Measurements from ENCODE around the gene ZNF227.
"Not testable (repeated sequence)": the region's sequence is repeated elsewhere in the genome, so short reads cannot be mapped to it uniquely, and the experiment has no call there.

Gene ZNF227

DNA sequence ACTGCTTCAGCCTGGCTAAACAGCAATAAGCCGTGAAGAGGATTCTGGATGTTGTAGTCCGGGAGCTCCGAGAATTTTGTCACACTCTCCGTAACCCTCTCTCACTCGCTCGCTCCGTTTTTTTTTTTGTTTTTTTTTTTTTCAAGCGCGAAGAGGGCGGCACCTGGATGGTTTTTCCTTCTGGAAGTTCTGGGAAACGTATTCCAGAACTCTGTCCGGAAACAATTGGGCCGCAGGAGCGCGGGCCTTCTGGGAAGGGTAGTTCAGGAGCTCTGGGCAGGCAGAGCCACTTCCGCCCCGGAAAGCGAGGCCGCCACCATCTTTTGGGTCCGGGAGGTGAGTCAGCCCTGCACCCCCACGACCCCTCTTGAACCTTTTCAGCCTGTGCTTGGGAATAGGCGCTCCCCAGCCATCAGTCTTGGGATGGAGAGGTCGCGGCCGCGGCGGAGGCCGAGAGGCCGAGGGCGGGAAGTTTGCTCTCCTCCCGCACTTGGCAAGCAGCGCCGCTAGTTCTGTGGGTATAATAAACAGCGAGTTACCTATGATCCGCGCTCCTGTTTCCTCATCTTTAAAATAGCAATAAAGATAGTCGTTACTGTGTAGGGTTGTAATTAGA is at the start of gene ZNF227:
Gene ZNF227, plus strand, starts transcription at position 283 of the 616 bp plus-strand sequence. CDS start 5,261 bp downstream, outside the sequence.
- DNase-seq (ENCODE audit: low spot score), result peak; percentile 60

DNA sequence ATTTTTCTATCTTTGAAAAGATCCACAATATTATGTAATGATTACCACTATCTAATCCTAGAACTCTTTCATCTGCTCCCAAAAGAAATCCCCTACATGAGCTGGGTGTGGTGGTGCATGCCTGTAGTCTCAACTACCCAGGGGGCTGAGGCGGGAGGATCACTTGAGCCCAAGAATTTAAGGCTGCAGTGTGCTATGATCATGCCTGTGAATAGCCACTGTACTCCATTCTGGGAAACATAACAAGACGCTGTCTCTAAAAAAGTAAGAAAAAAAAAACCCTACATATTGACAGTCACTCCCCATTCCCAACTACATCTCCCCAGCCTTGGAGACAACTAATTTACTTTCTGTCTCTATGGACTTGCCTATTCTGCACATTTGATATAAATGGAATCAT is 48.5 kb upstream of the ZNF227 start:
- DNase-seq (ENCODE audit: low spot score), result no peak

DNA sequence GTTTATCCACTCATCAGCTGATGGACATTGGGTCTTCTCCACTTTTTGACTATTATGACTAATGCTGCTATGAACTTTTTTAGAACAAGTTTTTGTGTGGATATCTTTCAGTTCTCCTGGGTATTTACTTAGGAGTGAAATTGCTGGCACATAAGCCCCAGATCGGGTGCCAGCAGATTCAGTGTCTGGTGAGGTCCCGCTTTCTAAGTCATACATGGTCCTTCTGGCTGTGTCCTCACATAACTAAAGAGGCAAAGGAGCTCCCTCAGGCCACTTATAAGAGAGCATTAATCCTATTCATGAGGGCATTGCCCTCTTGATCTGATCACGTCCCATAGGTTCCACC is 48.0 kb upstream of the ZNF227 start:
- DNase-seq (ENCODE audit: low spot score), result no peak

DNA sequence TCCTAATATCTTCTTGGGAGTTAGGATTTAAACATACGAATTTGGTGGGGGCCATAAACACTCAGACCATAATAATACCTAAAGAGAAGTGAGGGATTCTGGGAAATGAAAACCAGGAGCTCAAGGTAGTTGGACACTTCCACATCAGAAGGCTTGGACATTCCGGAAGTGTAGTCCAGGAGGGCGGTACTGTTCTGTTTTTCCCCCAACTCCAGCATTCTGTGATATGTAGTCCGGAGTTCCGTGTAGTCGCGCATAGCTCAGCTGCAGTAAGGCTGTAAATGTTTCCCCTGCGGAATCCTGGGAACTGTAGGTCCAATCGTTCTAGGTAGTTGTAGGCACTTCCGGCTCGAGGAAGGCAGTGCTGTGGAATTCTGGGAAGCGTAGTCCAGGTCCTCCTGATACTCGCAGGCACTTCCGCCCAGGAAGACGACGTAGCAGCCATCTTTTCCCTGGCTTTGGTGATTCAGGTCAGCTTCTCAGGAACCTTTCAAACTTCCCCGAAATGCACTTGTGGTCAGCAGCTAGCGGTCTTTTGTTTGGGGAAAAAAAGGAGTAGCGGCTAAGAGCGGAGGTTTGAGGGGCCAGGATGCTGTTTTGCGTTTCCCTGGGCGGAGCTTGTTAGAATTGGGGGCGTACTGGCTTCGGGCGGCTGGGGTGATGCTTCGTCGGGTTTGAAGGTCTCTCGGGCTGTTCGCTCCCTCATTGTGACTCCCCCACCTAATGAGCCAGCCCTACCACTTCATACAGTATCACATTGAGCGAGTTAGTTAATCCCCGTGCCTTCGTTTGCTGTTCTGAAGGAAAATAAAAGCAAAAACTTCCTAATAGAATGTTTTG is 47.4 kb upstream of the ZNF227 start, which contains the start of gene ZNF226:
Gene ZNF226, plus strand, starts transcription at position 428 of the 840 bp plus-strand sequence. CDS start 4,981 bp downstream, outside the sequence.
- DNase-seq (ENCODE audit: low spot score), result peak; percentile 84

DNA sequence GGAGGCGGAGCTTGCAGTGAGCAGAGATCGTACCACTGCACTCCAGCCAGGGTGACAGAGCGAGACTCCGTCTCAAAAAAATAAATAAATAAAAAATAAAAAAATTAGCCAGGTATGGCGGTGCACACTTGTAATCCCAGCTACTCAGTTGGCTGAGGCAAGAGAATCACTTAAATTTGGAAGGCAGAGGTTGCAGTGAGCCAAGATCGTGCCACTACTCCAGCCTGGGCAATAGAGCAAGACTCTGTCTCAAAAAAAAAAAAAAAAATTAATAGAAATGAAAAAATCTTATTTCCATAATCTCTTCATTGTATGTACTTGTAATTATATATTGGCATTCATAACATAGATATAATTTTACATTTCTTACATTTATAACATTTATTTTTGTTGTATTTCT is 41.7 kb upstream of the ZNF227 start:
- DNase-seq (ENCODE audit: low spot score), result not testable (repeated sequence)

DNA sequence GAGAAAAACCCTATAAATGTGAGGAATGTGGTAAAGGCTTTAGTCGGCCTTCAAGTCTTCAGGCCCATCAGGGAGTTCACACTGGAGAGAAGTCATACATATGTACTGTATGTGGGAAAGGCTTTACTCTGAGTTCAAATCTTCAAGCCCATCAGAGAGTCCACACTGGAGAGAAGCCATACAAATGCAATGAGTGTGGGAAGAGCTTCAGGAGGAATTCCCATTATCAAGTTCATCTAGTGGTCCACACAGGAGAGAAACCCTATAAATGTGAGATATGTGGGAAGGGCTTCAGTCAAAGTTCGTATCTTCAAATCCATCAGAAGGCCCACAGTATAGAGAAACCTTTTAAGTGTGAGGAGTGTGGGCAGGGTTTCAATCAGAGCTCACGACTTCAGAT is 35.7 kb upstream of the ZNF227 start:
- no peak for DNase-seq (ENCODE audit: low spot score)

DNA sequence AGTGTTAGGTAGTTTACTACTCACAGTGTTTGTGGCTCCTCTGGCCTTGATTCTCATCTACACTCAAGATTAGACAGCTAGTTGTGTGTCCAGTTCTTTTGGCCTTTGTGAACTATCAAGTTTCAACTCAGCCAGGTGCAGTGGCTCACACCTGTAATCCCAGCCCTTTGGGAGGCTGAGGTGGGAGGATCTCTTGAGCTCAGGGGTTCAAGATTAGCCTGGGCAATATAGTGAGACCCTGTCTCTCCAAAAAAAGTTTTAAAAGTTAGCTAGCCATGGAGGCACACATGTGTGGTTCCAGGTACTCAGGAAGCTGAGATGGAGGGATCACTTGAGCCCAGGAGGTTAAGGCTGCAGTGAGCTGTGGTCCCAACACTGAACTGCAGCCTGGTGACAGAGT is 31.4 kb upstream of the ZNF227 start:
- no peak for DNase-seq (ENCODE audit: low spot score)

DNA sequence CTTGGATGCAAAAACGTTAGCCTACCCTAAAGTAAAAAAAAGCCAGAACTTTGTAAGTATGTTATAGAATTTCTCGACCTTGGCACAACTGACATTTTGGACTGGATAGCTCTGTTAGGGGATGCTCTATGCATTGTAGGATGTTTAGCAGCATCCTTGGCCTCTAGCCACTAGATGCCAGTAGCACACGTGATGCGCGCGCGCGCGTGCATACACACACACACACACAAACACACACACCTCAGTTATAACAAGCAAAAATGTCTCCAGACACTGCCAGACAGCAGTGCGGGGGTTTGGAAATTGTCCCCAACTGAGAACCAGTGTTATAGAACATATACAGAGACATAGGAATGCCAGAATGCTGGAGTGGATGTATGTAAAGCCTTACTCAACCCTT is 30.2 kb upstream of the ZNF227 start:
- DNase-seq (ENCODE audit: low spot score), result no peak

DNA sequence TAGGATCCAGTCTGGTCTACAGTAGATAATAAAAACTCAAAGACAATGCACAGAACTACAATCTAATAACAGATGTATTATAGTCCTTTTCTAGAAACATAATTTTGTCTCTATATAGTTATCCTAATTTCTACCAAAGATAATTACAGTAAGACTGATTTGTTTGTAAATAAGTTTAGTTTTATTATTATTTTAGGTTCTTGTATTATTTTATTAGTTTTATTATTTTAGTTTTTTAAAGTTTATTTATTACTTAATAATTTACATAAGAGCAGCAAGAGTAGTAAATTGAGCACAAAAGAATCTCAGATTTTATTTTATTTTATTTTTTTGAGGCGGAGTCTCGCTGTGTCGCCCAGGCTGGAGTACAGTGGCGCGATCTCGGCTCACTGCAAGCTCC is 22.3 kb upstream of the ZNF227 start:
- no peak for DNase-seq (ENCODE audit: low spot score)

DNA sequence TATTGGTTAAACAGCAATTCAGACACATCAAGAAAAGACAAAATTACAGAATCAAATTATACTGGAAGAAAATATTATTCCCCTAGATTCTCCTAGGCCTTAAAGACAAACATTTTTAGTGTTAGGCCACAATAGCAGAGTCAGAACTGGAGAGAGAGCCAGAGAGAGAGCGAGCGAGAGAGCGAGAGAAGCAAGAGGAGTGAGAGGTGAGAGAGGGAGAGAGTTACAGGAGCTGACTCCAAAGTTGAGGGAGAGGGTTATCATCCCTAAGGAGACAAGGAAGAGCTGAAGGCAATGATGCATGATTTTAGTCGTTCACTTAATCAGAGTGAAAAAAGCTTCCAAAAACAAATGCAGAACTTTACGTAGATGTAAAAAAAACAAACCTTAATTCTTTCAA is 20.2 kb upstream of the ZNF227 start:
- DNase-seq (ENCODE audit: low spot score), result no peak

DNA sequence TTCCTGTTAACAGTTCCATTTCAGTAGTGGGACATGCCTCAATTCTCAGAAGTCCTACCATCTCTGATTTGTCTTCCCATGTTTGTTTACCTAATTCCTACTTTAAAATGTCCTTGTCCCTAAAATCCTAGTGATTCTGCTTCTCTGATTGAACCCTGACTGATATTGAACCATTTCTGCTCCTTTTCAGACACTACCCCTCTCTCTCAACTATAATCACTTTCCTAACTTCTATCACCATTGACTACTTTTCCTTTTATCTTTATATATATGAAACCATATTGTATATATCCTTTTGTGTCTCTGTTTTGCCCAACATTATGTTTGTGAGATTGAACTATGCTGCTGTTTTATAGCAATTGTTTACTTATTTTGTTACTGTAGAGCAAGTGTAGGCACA is 15.6 kb upstream of the ZNF227 start:
- no peak for DNase-seq (ENCODE audit: low spot score)

DNA sequence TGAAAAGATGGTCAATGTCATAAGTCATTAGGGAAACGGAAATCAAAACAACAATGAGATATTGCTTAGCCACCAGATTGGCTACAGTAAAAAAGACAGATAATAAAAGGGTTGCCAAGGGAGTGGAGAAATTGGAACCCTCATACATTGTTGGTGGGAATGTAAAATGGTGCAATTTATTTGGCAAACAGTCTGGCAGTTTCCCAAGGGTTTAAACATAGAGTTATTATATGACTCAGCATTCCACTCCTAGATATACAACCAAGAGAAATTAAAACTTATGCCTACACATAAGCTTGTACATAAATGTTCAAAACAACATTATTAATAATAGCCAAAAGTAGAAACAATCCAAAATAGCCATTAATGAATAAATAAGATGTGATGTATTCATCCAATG is 9.9 kb upstream of the ZNF227 start:
- DNase-seq (ENCODE audit: low spot score), result no peak

DNA sequence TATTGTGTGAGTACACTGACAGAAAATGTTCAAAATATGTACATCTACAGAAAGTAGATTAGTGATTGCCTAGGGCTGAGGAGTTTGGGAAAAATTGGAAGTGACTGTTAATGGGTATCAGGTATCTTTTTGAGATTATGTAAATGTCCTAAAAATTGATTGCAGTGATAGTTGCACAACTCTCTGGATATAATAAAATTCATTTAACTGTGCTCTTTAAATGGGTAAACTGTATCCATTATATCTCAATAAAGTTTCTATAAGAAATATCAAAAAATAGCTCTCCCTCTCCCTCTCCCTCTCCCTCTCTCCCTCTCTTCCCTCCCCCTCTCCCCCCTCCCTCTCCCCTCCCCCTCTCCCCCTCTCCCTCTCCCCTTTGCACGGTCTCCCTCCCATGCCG is 9.4 kb upstream of the ZNF227 start:
- no peak for DNase-seq (ENCODE audit: low spot score)

DNA sequence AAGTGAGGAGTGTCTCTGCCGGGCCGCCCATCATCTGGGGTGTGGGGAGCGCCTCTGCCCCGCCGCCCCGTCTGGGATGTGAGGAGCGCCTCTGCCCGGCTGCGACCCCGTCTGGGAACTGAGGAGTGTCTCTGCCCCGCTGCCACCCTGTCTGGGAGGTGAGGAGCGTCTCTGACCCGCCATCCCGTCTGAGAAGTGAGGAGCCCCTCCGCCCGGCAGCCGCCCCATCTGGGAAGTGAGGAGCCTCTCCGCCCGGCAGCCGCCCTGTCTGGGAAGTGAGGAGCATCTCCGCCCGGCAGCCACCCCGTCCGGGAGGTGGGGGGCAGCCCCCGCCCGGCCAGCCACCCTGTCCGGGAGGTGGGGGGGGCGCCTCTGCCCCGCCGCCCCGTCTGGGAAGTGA is 8.5 kb upstream of the ZNF227 start:
- DNase-seq (ENCODE audit: low spot score), result not testable (repeated sequence)

DNA sequence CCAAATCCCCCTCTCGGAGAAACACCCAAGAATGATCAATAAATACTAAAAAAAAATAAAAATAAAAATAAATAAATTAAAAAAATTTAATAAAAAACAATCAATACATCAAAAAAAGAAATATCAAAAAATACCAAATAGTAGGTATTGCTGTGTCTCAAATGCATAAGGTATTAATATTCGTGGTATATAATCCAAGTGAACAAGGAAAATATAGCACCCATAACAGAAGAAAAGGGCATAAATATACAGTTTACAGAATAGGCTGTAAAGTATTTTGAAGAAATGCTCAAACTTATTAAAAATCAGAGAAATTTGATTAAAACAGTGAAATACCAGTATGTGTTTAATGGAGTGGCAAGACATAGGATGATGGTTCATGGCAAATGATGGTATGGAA is 7.6 kb upstream of the ZNF227 start:
- DNase-seq (ENCODE audit: low spot score), result no peak

DNA sequence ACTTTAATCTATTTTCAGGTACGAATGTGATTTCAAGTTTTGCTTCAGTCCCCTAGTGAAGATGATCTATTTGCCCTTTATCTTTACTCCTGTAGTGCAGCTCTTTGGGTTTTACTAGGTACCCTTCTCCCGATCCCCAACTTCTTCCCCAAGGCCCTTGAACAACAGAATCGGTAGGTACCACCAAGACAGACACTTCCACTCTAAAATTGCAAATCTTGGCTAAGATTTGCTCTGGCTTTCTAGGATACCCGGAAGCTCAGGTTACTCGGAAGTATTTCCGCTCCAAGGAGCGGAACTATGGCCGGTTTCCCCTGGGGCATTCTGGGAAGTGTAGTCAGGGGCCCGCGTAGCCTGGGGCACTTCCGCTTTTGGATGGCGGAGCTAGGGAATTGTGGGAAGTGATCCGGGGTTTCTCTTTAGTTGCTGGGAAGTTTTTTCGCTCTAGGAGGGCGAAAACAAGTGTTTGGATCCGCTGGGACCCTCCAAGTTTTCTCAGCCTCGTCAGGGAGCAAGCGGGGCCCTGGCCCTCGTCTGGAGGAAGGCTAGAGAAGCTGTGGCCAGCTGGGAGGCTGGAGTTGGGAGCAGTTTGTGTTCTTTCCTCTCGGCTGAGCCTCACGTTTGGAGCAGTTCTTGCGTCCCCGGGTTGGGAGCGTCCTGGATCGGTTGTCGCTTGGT is 5.1 kb upstream of the ZNF227 start:
- peak; percentile 81 for DNase-seq (ENCODE audit: low spot score)

DNA sequence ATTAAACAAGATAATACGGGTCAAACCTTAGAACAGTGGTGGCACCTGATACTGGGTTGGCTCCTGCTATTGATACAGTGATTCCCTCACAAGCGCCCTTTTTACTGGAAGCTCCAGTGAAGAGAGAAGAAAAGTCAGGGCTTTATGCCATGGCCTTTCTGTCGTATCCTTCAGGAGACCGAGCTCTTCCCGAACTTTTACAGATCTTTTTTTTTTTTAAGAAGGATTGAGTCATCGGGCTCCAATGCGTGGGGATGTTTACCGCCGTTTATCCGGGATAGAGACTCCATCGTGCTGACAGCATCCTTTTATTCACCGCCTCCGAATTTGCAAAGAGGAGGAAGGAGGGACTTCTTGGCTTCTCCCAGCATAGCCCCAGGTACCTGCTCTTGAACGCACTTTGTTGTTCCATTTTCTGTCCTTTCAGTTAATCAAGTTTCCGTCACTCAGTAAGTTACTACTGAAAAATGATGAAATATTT is 574 bp downstream of the ZNF227 start:
- DNase-seq (ENCODE audit: low spot score), result no peak

DNA sequence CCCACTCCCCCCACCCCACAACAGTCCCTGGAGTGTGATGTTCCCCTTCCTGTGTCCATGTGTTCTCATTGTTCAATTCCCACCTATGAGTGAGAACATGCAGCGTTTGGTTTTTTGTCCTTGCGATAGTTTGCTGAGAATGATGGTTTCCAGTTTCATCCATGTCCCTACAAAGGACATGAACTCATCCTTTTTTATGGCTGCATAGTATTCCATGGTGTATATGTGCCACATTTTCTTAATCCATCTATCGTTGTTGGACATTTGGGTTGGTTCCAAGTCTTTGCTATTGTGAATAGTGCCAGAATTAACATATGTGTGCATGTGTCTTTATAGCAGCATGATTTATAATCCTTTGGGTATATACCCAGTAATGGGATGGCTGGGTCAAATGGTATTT is 7.6 kb downstream of the ZNF227 start:
- DNase-seq (ENCODE audit: low spot score), result not testable (repeated sequence)

DNA sequence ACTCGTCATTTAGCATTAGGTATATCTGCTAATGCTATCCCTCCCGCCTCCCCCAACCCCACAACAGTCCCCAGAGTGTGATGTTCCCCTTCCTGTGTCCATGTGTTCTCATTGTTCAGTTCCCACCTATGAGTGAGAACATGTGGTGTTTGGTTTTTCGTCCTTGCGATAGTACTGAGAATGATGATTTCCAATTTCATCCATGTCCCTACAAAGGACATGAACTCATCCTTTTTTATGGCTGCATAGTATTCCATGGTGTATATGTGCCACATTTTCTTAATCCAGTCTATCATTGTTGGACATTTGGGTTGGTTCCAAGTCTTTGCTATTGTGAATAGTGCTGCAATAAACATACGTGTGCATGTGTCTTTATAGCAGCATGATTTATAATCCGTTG is 8.4 kb downstream of the ZNF227 start:
- not testable (repeated sequence) for DNase-seq (ENCODE audit: low spot score)

DNA sequence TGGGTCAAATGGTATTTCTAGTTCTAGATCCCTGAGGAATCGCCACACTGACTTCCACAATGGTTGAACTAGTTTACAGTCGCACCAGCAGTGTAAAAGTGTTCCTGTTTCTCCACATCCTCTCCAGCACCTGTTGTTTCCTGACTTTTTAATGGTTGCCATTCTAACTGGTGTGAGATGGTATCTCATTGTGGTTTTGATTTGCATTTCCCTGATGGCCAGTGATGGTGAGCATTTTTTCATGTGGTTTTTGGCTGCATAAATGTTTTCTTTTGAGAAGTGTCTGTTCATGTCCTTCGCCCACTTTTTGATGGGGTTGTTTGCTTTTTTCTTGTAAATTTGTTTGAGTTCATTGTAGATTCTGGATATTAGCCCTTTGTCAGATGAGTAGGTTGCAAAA is 9.0 kb downstream of the ZNF227 start:
- not testable (repeated sequence) for DNase-seq (ENCODE audit: low spot score)

DNA sequence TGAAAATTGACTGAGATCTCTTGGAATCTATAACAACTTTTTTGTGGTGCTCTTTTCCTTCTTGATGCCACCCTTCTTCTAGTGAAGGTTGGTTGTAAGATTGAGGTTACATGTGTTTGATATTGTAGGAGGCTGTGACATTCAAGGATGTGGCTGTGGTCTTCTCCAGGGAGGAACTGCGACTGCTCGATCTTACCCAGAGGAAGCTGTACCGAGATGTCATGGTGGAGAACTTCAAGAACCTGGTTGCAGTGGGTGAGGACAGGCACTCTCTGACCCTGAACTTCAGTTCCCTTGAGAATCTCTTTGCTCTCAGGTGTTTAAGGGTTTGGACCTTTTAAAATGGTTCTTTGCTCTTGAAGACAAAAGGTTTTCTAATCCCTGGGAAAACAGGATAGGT is 16.0 kb downstream of the ZNF227 start:
- no peak for DNase-seq (ENCODE audit: low spot score)

DNA sequence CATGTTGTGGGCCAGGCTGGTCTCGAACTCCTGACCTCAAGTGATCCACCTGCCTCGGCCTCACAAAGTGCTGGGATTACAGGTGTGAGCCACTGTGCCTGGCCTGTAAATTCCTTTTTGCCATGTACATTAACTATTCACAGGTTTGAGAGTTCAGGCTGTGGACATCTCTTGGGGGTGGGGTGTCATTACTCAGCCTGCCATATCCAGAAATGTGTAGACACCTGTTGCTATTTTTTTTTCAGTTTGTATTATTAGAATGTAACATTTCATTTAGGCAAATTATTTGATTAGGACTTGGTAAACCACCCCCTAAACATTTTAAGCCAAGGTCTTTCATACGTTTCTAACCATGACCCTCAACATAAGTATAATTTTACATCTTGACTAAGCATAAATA is 20.5 kb downstream of the ZNF227 start:
- no peak for DNase-seq (ENCODE audit: low spot score)

DNA sequence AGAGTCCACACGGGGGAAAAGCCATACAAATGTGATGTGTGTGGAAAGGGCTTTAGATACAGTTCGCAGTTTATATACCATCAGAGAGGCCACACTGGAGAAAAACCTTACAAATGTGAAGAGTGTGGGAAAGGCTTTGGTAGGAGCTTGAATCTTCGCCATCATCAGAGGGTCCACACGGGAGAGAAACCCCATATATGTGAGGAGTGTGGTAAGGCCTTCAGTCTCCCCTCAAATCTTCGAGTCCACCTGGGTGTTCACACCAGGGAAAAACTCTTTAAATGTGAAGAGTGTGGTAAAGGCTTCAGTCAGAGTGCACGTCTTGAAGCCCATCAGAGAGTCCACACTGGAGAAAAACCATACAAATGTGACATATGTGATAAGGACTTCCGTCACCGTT is 24.1 kb downstream of the ZNF227 start:
- DNase-seq (ENCODE audit: low spot score), result no peak

Data from hematopoietic multipotent progenitor cell treated with erythropoietin and hydrocortisone succinate and interleukin-3 and kit ligand, for 17 days (in vitro differentiated cells).